ENCODE data around the gene FMNL2. TPM values are rescaled to one million over a fixed set of nuclear protein-coding genes. Genes with fewer than 3 reads are reported as not detected.

The FMNL2 gene
- total and polyA plus RNA-seq, 2 experiments from 2014 or later: 4.4 to 18.6 TPM

DNA sequence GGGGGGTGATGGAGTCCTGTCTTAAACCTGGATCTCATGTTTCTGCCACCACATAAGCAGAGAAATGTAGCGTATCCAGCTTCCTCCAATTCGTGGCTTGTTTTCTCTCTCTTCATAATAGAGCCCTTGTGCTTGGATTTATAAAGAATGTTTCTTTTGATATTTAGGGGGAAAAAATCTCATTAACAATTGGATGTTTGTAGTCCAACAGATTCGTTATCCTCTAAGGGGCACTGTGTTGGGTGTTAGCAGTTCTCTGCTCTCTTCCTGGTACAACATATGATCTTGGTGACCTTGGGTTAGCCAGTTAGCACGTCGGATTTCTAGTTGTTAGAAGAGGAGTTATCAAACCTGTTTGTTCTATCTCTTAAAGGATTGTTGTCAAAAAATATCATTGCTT is 127.8 kb downstream of the FMNL2 start:
- Histone ChIP-seq H3K9ac (no peak overlapping the region), H3F3A (ENCODE audit: insufficient read depth) (no peaks in the 10 kb centered on the region; the same call in 1 of the 2 replicates), H2AFZ (no peak overlapping the region), H3K4me3 (no peak overlapping the region), H3K9me2 (ENCODE audit: insufficient read depth) (no peaks in the 10 kb centered on the region), H4K20me1 (ENCODE audit: insufficient read depth) (no peaks in the 10 kb centered on the region), H3K27ac (no peak overlapping the region), H3K9me3 (ENCODE audit: low read depth) (no peaks in the 10 kb centered on the region), H3K4me1 (ENCODE audit: insufficient read depth) (peaks cover 13% of the 10 kb centered on the region; the same call in 1 of the 2 replicates), H3K79me2 (ENCODE audit: insufficient read depth) (peaks cover 72% of the 10 kb centered on the region), H3K27me3 (replicated peaks; ENCODE audit: insufficient read depth) (no peaks in the 10 kb centered on the region), H3K4me2 (ENCODE audit: unreplicated experiment) (no peak overlapping the region), H3K36me3 (ENCODE audit: low read depth) (no peaks in the 10 kb centered on the region)
- no peak for TF ChIP-seq EZH2 (IDR thresholded peaks at IDR 0.05; ENCODE audit: insufficient read depth, poor library complexity, severe bottlenecking)
- no peak for TF ChIP-seq EZH2phosphoT487 (IDR thresholded peaks at IDR 0.05; ENCODE audit: insufficient read depth, low read depth)
- DNase-seq: no peak
- WGBS, 2 experiments (ENCODE audit: low coverage in 1 of 2, low lambda C conversion rate in 2 of 2, missing lambda C conversion rate in 2 of 2): 97 to 98% methylated on average over 5 of the region's 5 CpGs
- in situ Hi-C loops (cut with MboI): no loop called here

DNA sequence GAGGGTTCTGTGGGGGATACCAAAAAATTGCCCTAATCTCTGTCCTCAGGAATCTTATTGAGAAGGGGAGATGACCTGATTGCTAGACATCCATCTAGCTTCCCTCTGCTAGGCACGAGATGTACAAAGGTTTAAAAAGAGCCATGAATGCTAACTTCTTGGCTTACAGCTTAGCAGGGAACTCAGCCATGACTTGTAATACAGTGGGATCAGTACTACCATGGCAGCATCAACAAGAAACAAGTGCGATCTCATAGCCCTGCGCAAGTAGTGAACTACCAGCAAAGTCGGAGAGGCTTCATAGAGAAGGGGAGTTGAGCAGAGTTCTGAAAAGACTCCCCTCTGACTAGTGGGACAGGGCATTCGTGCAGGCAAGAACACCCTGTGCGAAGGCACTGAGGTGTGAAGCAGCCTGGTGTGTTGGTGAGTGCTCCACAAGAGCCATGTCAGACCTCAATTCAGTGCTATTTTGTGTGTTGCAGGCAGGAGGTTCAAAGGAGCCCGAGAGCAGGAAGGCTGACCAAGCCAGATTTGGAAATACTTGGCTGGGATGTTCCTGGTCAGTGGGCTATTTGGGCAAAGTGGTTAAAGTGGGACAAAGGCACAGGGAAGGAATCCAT is 130.0 kb downstream of the FMNL2 start:
- H3K36me3 ChIP-seq (ENCODE audit: low read depth): no peaks in the 10 kb centered on the region
- H3K9ac ChIP-seq: no peak overlapping the region
- 90 to 93% methylated on average over 7 of the region's 7 CpGs for WGBS, 2 experiments (ENCODE audit: low coverage in 1 of 2, low lambda C conversion rate in 2 of 2, missing lambda C conversion rate in 2 of 2)
- no peaks in the 10 kb centered on the region; the same call in 1 of the 2 replicates for H3F3A ChIP-seq (ENCODE audit: insufficient read depth)
- peaks cover 13% of the 10 kb centered on the region for H3K4me1 ChIP-seq (ENCODE audit: insufficient read depth)
- H3K4me2 ChIP-seq (ENCODE audit: unreplicated experiment): no peak overlapping the region
- H2AFZ ChIP-seq: no peak overlapping the region
- H3K4me3 ChIP-seq: no peak overlapping the region
- H3K9me2 ChIP-seq (ENCODE audit: insufficient read depth): no peaks in the 10 kb centered on the region
- peaks cover 80% of the 10 kb centered on the region for H3K79me2 ChIP-seq (ENCODE audit: insufficient read depth)
- DNase-seq: no peak
- no peak for TF ChIP-seq EZH2phosphoT487 (IDR thresholded peaks at IDR 0.05; ENCODE audit: insufficient read depth, low read depth)
- TF ChIP-seq EZH2 (IDR thresholded peaks at IDR 0.05; ENCODE audit: insufficient read depth, poor library complexity, severe bottlenecking): no peak
- H3K27me3 ChIP-seq (replicated peaks; ENCODE audit: insufficient read depth): no peaks in the 10 kb centered on the region
- no peak overlapping the region for H3K27ac ChIP-seq
- in situ Hi-C loops (cut with MboI): no loop called here
- H4K20me1 ChIP-seq (ENCODE audit: insufficient read depth): no peaks in the 10 kb centered on the region
- H3K9me3 ChIP-seq (ENCODE audit: low read depth): no peaks in the 10 kb centered on the region

- H3K79me2 ChIP-seq (ENCODE audit: insufficient read depth): peaks cover 85% of the 10 kb centered on the region
- WGBS, 2 experiments (ENCODE audit: low coverage in 1 of 2, low lambda C conversion rate in 2 of 2, missing lambda C conversion rate in 2 of 2): 98 to 99% methylated on average over 3 of the region's 3 CpGs
- no peaks in the 10 kb centered on the region for H3K36me3 ChIP-seq (ENCODE audit: low read depth)
- no peaks in the 10 kb centered on the region for H3K9me2 ChIP-seq (ENCODE audit: insufficient read depth)
- H3K4me1 ChIP-seq (ENCODE audit: insufficient read depth): peaks cover 13% of the 10 kb centered on the region
- no peak overlapping the region for H3K4me3 ChIP-seq
- TF ChIP-seq EZH2phosphoT487 (IDR thresholded peaks at IDR 0.05; ENCODE audit: insufficient read depth, low read depth) (no peak), EZH2 (IDR thresholded peaks at IDR 0.05; ENCODE audit: insufficient read depth, poor library complexity, severe bottlenecking) (no peak)
- H3K27me3 ChIP-seq (replicated peaks; ENCODE audit: insufficient read depth): no peaks in the 10 kb centered on the region
- DNase-seq: no peak
- in situ Hi-C loops (cut with MboI): no loop called here
- H3K4me2 ChIP-seq (ENCODE audit: unreplicated experiment): no peak overlapping the region
- H3K9me3 ChIP-seq (ENCODE audit: low read depth): no peaks in the 10 kb centered on the region
- no peak overlapping the region for H3K9ac ChIP-seq
- no peaks in the 10 kb centered on the region for H4K20me1 ChIP-seq (ENCODE audit: insufficient read depth)
- no peak overlapping the region for H2AFZ ChIP-seq
- H3K27ac ChIP-seq: no peak overlapping the region
- no peaks in the 10 kb centered on the region; the same call in 1 of the 2 replicates for H3F3A ChIP-seq (ENCODE audit: insufficient read depth)
Observed at GRCh38 chr2:152465541-152465940, 130.6 kb downstream of the FMNL2 start.

DNA sequence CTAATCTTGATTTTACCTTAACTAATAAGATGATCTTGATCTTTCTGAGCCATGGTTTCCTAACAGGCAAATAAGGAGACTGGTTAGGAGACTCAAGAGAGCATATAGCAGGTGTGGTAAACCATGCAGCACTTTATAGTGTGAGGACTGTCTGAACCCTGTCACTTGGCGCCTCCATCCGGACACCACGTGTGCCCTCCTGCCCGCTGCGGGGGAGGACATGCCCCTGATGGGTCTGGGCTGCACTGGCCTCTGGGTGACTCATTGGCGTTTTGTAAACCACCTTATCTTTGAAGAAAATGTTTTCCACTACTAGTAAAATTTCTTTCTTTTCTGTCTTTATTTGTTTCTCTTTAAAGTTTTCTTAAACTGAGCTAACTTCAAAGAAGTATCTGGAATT is 131.1 kb downstream of the FMNL2 start:
- no peak overlapping the region for H3K9ac ChIP-seq
- H3K79me2 ChIP-seq (ENCODE audit: insufficient read depth): peaks cover 90% of the 10 kb centered on the region
- H2AFZ ChIP-seq: no peak overlapping the region
- H3K36me3 ChIP-seq (ENCODE audit: low read depth): no peaks in the 10 kb centered on the region
- 88 to 90% methylated on average over 6 of the region's 6 CpGs for WGBS, 2 experiments (ENCODE audit: low coverage in 1 of 2, low lambda C conversion rate in 2 of 2, missing lambda C conversion rate in 2 of 2)
- H3K27ac ChIP-seq: no peak overlapping the region
- in situ Hi-C loops (cut with MboI): no loop called here
- no peak for DNase-seq
- no peaks in the 10 kb centered on the region for H3K9me3 ChIP-seq (ENCODE audit: low read depth)
- H3K4me1 ChIP-seq (ENCODE audit: insufficient read depth): peaks cover 13% of the 10 kb centered on the region
- no peaks in the 10 kb centered on the region for H3K9me2 ChIP-seq (ENCODE audit: insufficient read depth)
- H3K4me2 ChIP-seq (ENCODE audit: unreplicated experiment): no peak overlapping the region
- no peaks in the 10 kb centered on the region for H4K20me1 ChIP-seq (ENCODE audit: insufficient read depth)
- no peaks in the 10 kb centered on the region for H3K27me3 ChIP-seq (replicated peaks; ENCODE audit: insufficient read depth)
- TF ChIP-seq EZH2 (IDR thresholded peaks at IDR 0.05; ENCODE audit: insufficient read depth, poor library complexity, severe bottlenecking): no peak
- TF ChIP-seq EZH2phosphoT487 (IDR thresholded peaks at IDR 0.05; ENCODE audit: insufficient read depth, low read depth): no peak
- H3K4me3 ChIP-seq: no peak overlapping the region
- H3F3A ChIP-seq (ENCODE audit: insufficient read depth): no peaks in the 10 kb centered on the region; the same call in 1 of the 2 replicates
